ENCODE results near the gene CADM1.
A peak's percentile ranks its signal among the peaks of the same experiment; 100 is the strongest.

CADM1 gene

GRCh38 chr11:115348416-115348815, 155.8 kb downstream of the CADM1 start:
- peak; percentile 99 for DNase-seq

GRCh38 chr11:115347106-115347505, 157.1 kb downstream of the CADM1 start:
- no peak for DNase-seq

- DNase-seq: no peak
Measured at GRCh38 chr11:115345840-115346239, 158.4 kb downstream of the CADM1 start.

- no peak for DNase-seq
Measured at GRCh38 chr11:115345361-115345760, 158.9 kb downstream of the CADM1 start.

- DNase-seq: no peak
Measured at GRCh38 chr11:115344846-115345245, 159.4 kb downstream of the CADM1 start.

GRCh38 chr11:115342142-115342541, 162.1 kb downstream of the CADM1 start:
- no peak for DNase-seq

- DNase-seq: no peak
Measured at GRCh38 chr11:115340874-115341273, 163.3 kb downstream of the CADM1 start.

- DNase-seq: no peak
Measured at GRCh38 chr11:115338476-115338875, 165.7 kb downstream of the CADM1 start.

- no peak for DNase-seq
Measured at GRCh38 chr11:115334932-115335788, 169.1 kb downstream of the CADM1 start.

GRCh38 chr11:115333949-115334348, 170.3 kb downstream of the CADM1 start:
- no peak for DNase-seq

- DNase-seq: peak; percentile 72
Measured at GRCh38 chr11:115333121-115333520, 171.1 kb downstream of the CADM1 start.

GRCh38 chr11:115330684-115331482, 173.3 kb downstream of the CADM1 start:
- peak; percentile 77 for DNase-seq

GRCh38 chr11:115326526-115326925, 177.7 kb downstream of the CADM1 start:
- no peak for DNase-seq

GRCh38 chr11:115325523-115325922, 178.7 kb downstream of the CADM1 start:
- peak; percentile 51 for DNase-seq

GRCh38 chr11:115324581-115325432, 179.4 kb downstream of the CADM1 start:
- DNase-seq: peak; percentile 97

GRCh38 chr11:115322553-115323203, 181.5 kb downstream of the CADM1 start:
- no peak for DNase-seq

GRCh38 chr11:115321605-115322289, 182.5 kb downstream of the CADM1 start:
- DNase-seq: no peak

GRCh38 chr11:115317277-115318185, 186.7 kb downstream of the CADM1 start:
- DNase-seq: no peak

GRCh38 chr11:115316696-115317095, 187.5 kb downstream of the CADM1 start:
- no peak for DNase-seq

GRCh38 chr11:115314330-115314920, 189.8 kb downstream of the CADM1 start:
- no peak for DNase-seq
